ENCODE results near the gene AZGP1. TPM values are rescaled to one million over a fixed set of nuclear protein-coding genes. Genes with fewer than 3 reads are reported as not detected.
A peak's percentile ranks its signal among the peaks of the same experiment; 100 is the strongest.

The AZGP1 gene
- total RNA-seq, 1 donor from 2014 or later, result not detected

DNA sequence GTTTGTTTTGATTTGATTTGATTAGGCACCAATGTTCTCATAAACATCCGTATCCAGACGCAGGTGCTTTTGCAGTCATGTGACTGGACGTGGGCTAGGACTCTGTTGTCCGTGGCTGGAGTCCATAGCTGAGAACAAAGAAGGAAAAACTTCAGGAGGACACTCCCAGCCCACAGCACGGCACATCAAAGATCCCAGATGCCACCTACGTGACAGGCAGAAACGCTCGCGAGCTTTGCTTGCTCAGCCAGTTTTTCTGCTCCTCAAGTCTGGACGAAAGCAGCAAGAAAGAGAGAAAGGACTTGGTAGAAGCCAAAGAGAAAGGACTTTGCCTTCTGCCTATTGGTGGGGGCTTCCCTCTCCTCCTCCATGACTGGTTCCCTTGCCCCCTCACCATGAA, 32.7 kb upstream of the AZGP1 start:
- no peaks in the 10 kb centered on the region for H3K9me3 Mint-ChIP-seq (ENCODE audit: unreplicated experiment)
- H3K4me3 Mint-ChIP-seq (ENCODE audit: unreplicated experiment), result no peak overlapping the region
- no peaks in the 10 kb centered on the region for H3K36me3 Mint-ChIP-seq (ENCODE audit: low read depth, unreplicated experiment)
- no peak for DNase-seq (ENCODE audit: low spot score)
- peaks cover 11% of the 10 kb centered on the region for H3K4me1 Mint-ChIP-seq (ENCODE audit: unreplicated experiment)
- TF ChIP-seq, protein P1, sequence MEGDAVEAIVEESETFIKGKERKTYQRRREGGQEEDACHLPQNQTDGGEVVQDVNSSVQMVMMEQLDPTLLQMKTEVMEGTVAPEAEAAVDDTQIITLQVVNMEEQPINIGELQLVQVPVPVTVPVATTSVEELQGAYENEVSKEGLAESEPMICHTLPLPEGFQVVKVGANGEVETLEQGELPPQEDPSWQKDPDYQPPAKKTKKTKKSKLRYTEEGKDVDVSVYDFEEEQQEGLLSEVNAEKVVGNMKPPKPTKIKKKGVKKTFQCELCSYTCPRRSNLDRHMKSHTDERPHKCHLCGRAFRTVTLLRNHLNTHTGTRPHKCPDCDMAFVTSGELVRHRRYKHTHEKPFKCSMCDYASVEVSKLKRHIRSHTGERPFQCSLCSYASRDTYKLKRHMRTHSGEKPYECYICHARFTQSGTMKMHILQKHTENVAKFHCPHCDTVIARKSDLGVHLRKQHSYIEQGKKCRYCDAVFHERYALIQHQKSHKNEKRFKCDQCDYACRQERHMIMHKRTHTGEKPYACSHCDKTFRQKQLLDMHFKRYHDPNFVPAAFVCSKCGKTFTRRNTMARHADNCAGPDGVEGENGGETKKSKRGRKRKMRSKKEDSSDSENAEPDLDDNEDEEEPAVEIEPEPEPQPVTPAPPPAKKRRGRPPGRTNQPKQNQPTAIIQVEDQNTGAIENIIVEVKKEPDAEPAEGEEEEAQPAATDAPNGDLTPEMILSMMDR (IDR thresholded peaks at IDR 0.05; ENCODE audit: unreplicated experiment), result no peak
- no peak overlapping the region for H3K27ac Mint-ChIP-seq (ENCODE audit: unreplicated experiment)
- H3K27me3 Mint-ChIP-seq (ENCODE audit: unreplicated experiment), result peaks cover 5% of the 10 kb centered on the region

DNA sequence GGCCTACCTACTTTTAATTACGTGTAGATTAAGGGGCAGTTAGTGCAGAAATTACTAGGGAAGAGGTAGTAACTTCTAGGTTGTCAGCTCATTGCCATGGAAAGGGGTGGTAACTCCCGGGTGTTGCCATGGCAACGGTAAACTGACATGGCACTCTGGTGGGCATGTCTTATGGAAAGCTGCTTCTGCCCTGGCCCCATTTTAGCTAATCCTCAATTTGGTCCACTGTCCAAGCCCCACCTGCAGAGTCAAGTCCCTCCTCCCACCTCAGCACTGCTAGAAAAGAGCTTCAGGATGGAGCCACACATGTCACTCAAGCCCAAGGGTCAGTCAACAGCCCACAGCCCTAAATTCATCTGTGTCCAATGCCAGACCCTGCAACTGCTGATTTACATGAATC, 32.1 kb upstream of the AZGP1 start:
- no peaks in the 10 kb centered on the region for H3K9me3 Mint-ChIP-seq (ENCODE audit: unreplicated experiment)
- H3K4me1 Mint-ChIP-seq (ENCODE audit: unreplicated experiment), result peaks cover 15% of the 10 kb centered on the region
- H3K27ac Mint-ChIP-seq (ENCODE audit: unreplicated experiment), result no peak overlapping the region
- H3K4me3 Mint-ChIP-seq (ENCODE audit: unreplicated experiment), result no peak overlapping the region
- DNase-seq (ENCODE audit: low spot score), result no peak
- peaks cover 6% of the 10 kb centered on the region for H3K27me3 Mint-ChIP-seq (ENCODE audit: unreplicated experiment)
- no peaks in the 10 kb centered on the region for H3K36me3 Mint-ChIP-seq (ENCODE audit: low read depth, unreplicated experiment)
- TF ChIP-seq, protein P1 (IDR thresholded peaks at IDR 0.05; ENCODE audit: unreplicated experiment), result no peak

DNA sequence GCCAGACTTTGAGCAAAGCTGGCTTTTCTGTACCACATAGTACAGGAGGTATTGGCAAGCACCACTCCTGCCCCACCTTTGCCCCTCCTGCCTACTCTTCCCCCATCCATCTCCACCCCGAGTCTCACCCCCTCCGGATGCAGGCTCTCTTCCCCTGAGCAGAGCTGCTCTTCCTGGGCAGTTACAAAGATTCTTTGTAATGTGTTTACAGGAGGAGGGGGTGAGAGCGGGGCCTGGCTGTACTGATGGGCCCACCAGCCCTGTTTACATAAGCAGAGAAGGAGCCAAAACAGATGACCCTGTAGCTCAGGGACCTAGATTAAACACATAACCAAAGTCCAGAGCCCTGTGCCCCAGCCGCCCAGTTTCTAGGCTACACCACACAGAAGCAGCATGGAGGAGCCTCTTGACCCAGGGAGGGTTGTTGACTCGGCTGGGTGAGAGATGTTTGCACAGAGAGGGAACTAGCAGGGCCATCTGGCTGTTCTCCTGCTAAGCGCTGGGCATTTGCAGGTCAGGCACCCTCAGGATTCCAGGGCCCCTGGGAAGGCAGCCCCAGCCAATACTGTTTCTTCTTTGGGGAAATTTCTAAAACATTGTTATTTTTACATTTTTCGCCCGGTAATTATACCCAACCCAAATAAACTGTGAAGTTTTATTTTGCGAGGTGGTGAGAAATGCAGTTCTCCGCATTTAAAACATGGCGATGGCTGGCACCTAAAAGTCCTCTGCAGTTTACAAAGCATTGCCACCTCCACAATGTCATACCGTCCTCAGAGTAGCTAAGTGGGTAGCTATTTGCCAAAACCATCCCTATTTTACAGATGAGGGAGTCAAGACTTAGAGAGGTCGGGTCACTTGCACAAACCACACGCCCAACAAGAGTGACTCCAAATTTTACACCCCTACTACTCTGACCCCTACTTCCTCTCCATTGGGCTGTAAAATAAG, 28.2 kb upstream of the AZGP1 start:
- H3K27me3 Mint-ChIP-seq (ENCODE audit: unreplicated experiment), result peaks cover 6% of the 10 kb centered on the region
- H3K27ac Mint-ChIP-seq (ENCODE audit: unreplicated experiment), result peak overlapping the region; percentile 77
- peaks cover 15% of the 10 kb centered on the region for H3K4me1 Mint-ChIP-seq (ENCODE audit: unreplicated experiment)
- no peak overlapping the region for H3K4me3 Mint-ChIP-seq (ENCODE audit: unreplicated experiment)
- no peaks in the 10 kb centered on the region for H3K36me3 Mint-ChIP-seq (ENCODE audit: low read depth, unreplicated experiment)
- TF ChIP-seq, protein P1 (IDR thresholded peaks at IDR 0.05; ENCODE audit: unreplicated experiment), result no peak
- no peak for DNase-seq (ENCODE audit: low spot score)
- H3K9me3 Mint-ChIP-seq (ENCODE audit: unreplicated experiment), result no peaks in the 10 kb centered on the region

DNA sequence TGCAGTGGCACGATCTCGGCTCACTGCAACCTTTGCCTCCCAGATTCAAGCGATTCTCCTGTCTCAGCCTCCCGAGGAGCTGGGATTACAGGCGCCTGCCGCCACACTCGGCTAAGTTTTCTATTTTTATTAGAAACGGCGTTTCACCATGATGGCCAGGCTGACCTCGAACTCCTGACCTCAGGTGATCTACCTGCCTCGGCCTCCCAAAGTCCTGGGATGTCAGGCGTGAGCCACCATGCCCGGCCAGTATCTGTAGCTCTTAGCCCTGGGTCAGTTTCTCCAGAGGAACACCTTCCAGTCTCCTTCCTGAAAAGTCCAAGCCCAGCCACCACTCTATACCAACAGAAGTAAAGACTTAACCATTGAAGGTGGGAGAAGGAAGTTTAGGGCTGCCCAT, 24.4 kb upstream of the AZGP1 start:
- Mint-ChIP-seq H3K27me3 (ENCODE audit: unreplicated experiment) (peaks cover 4% of the 10 kb centered on the region), H3K27ac (ENCODE audit: unreplicated experiment) (no peak overlapping the region), H3K36me3 (ENCODE audit: low read depth, unreplicated experiment) (no peaks in the 10 kb centered on the region), H3K4me3 (ENCODE audit: unreplicated experiment) (no peak overlapping the region), H3K9me3 (ENCODE audit: unreplicated experiment) (no peaks in the 10 kb centered on the region), H3K4me1 (ENCODE audit: unreplicated experiment) (peaks cover 12% of the 10 kb centered on the region)
- TF ChIP-seq, protein P1 (IDR thresholded peaks at IDR 0.05; ENCODE audit: unreplicated experiment), result no peak
- no peak for DNase-seq (ENCODE audit: low spot score)

DNA sequence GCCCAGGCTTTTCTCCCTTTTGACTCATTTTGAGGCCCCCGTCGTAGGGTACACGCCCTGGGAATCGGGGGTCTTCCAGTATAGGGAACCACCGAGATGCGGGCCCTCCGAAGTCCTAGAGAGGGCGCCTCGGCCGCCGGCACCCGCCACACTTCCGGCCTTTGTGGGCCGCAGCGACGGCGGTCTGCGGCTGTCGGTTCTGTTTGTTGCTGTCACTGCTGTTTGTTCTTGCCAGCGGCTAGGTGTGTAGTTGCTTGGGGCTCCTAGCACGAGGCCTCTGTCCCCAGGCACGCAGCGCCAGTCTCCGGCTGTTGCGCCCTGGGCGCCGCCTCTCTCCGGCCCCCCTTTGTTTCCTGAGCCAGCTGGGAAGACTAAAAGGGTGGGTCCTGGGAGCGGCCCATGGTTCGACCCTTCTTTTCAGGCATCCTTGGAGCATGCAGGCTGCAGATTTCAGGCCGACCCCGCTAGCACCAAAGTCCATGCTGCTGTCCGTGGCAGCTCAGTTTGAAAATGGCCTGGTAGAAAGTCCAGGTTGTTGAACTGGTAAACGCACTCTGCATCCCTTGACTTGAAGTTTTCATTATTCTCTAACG, 21.8 kb upstream of the AZGP1 start:
- TF ChIP-seq, protein P1 (IDR thresholded peaks at IDR 0.05; ENCODE audit: unreplicated experiment), result peak; percentile 25
- peaks cover 3% of the 10 kb centered on the region for H3K27me3 Mint-ChIP-seq (ENCODE audit: unreplicated experiment)
- no peaks in the 10 kb centered on the region for H3K9me3 Mint-ChIP-seq (ENCODE audit: unreplicated experiment)
- H3K36me3 Mint-ChIP-seq (ENCODE audit: low read depth, unreplicated experiment), result no peaks in the 10 kb centered on the region
- H3K4me1 Mint-ChIP-seq (ENCODE audit: unreplicated experiment), result peaks cover 3% of the 10 kb centered on the region
- H3K4me3 Mint-ChIP-seq (ENCODE audit: unreplicated experiment), result no peak overlapping the region
- DNase-seq (ENCODE audit: low spot score), result peak; percentile 33
- peak overlapping the region; percentile 67 for H3K27ac Mint-ChIP-seq (ENCODE audit: unreplicated experiment)

Data from endothelial cell (in vitro differentiated cells).